Astrocyte (in vitro differentiated cells and primary cell): ENCODE data around the gene CMIP.

Experiments used
- EZH2 ChIP-seq: IDR thresholded peaks from 2 replicates; pipeline ENCODE4 v1.6.1; 2012; ENCODE audit warnings: mild to moderate bottlenecking, low read length, inconsistent platforms; ENCODE audit not compliant: insufficient read depth
- TF ChIP-seq, protein P1 (sequence below): IDR thresholded peaks from 2 replicates; pipeline ENCODE4 v1.5.1; 2011; ENCODE audit warnings: low read depth, mild to moderate bottlenecking, inconsistent platforms, low read length, moderate library complexity; ENCODE audit not compliant: insufficient read depth

- TF ChIP-seq, protein P1, sequence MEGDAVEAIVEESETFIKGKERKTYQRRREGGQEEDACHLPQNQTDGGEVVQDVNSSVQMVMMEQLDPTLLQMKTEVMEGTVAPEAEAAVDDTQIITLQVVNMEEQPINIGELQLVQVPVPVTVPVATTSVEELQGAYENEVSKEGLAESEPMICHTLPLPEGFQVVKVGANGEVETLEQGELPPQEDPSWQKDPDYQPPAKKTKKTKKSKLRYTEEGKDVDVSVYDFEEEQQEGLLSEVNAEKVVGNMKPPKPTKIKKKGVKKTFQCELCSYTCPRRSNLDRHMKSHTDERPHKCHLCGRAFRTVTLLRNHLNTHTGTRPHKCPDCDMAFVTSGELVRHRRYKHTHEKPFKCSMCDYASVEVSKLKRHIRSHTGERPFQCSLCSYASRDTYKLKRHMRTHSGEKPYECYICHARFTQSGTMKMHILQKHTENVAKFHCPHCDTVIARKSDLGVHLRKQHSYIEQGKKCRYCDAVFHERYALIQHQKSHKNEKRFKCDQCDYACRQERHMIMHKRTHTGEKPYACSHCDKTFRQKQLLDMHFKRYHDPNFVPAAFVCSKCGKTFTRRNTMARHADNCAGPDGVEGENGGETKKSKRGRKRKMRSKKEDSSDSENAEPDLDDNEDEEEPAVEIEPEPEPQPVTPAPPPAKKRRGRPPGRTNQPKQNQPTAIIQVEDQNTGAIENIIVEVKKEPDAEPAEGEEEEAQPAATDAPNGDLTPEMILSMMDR, result no peak
- no peak for TF ChIP-seq EZH2
Measured at GRCh38 chr16:81712681-81713080, 268.1 kb downstream of the CMIP start.
